SHP77 (cell line): ENCODE results near the gene PPHLN1.
"Not testable (repeated sequence)": the region's sequence is repeated elsewhere in the genome, so short reads cannot be mapped to it uniquely, and the experiment has no call there.

Source experiments
- DNase-seq, 2 experiments: peaks; one replicate each; lab custom pipeline; 2025; lab: John Stamatoyannopoulos, UW

Gene PPHLN1

GRCh38 chr12:42323856-42324255 lies 2.1 kb upstream of the PPHLN1 start:
- DNase-seq = no peak

GRCh38 chr12:42325326-42325652 lies 678 bp upstream of the PPHLN1 start:
- no peak for DNase-seq

- peak; percentile 1 to 5 for DNase-seq
Observed at GRCh38 chr12:42326541-42327226, 717 bp downstream of the PPHLN1 start.

GRCh38 chr12:42327227-42327590 lies 1.2 kb downstream of the PPHLN1 start:
- DNase-seq = no peak

- not testable (repeated sequence) for DNase-seq
Observed at GRCh38 chr12:42330097-42330496, 4.1 kb downstream of the PPHLN1 start.

DNA sequence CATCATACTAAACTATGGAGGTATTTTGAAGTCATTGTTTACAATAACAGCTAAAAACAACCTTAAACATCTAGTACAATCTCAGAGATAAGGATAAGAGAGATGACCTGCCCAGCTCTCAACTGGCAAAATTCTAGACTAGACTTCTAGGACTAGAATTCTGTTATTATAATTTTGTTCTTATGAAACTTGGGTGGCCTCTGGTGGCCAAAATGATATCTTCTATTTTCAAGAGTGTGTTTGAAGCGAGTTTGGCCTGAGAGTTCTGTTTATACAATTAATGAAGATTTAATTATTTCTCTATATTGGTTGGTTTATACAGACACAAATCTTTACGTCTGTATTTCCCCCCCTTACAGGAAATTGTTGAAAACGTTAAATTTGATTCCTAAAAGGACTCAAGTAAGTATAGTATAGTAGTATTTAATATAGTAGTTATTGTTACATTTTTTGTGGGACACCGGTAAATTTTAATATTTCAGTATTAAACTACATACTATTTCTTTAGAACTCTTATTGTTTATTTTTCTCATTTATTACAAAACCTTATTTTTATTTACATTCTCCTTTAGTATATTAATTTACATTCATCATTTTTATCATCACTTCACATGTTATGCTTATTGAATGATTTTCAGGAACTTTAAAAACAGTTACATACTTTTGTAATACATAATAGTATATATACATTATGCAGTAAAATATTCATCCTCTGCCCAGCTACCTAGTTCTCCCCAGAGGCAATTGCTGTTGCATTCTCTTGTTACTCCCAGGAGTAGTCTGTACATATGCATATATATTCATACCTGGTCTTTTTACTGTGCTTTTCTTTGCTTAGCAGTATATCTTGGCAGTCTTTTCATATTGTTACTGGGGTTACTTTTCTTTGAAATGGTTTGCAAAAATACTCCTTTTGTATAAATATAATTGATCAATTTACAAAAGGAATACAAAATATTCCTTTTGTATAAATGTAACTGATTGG lies 6.6 kb downstream of the PPHLN1 start:
- peak; percentile 10 to 26 for DNase-seq

DNA sequence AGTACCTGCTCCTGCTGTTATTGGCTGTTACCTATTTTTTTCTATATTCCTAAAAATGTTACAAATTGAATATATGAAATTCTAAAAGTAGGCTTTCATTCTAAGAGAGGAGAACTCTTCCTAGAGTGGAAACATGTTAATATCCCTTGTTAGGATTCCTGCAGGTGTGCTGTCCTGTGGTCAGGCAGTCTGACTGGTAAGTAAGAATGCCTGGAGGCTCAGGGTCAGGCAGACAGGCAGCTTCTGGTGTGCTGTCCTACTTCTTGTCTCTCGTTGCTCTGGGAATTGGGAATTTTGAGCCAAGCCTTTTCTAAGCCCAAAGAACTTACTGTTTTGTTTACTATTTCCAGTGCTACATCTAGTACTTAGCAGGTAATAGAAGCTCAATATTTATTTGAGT lies 10.3 kb downstream of the PPHLN1 start:
- no peak for DNase-seq

- no peak for DNase-seq
Observed at GRCh38 chr12:42338280-42338679, 12.3 kb downstream of the PPHLN1 start.

DNA sequence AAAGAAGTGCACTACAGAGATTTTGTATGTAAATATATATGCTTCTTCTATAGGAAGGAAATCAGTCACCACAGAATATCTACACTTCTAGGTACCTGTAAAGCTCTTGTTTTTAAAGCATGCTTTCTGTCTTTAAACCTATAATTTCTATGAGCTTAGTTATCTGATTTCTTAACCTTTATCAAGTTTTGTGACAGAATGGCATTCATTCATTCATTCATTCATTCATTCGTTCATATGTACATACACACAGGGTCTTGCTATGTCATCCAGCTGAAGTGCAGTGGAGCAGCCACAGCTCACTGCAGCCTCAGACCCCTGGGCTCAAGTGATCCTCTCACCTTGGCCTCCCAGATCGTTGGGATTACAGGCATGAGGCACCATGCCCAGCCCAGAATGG lies 16.1 kb downstream of the PPHLN1 start:
- DNase-seq = no peak

GRCh38 chr12:42343721-42344120 lies 17.8 kb downstream of the PPHLN1 start:
- DNase-seq = no peak

GRCh38 chr12:42346403-42347002 lies 20.5 kb downstream of the PPHLN1 start:
- no peak for DNase-seq

- not testable (repeated sequence) for DNase-seq
Observed at GRCh38 chr12:42349119-42350020, 23.4 kb downstream of the PPHLN1 start.

DNA sequence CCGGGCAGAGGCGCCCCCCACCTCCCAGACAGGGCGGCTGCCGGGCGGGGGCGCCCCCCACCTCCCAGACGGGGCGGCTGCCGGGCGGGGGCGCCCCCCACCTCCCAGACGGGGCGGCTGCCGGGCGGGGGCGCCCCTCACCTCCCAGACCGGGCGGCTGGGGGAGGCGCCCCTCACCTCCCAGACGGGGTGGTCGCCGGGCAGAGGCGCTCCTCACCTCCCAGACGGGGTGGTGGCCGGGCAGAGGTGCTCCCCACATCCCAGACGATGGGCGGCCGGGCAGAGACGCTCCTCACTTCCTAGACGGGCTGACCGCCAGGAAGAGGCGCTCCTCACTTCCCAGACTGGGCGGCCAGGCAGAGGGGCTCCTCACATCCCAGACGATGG lies 24.0 kb downstream of the PPHLN1 start:
- DNase-seq = not testable (repeated sequence)

GRCh38 chr12:42356344-42356743 lies 30.4 kb downstream of the PPHLN1 start:
- DNase-seq = no peak

DNA sequence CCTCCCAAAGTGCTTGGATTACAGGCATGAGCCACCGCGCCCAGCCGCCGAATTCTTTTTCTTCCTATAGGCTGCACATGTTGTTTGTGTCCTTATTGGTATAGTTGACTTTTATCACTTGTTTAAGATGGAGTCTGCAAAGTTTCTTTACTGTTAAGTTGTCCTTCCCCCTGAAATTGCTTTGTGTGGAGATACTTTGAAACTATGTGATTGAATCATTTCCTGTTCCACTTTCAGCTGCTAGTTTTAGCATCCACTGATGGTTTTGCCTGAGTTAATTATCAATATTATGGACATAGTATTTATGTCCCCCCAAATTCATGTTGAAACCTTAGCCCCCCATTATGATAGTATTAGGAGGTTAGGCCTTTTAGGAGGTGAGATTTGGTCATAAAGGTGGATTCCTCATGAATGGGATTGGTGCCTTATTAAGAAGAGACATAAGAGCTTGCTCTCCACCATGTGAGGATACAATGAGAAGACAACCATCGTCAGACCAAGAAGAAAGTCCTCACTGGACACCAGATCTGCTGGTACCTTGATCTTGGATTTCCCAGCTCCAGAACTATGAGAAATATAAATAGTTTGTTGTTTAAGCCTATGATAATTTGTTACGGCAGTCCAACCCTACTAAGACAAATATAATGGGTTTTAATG lies 34.9 kb downstream of the PPHLN1 start:
- no peak for DNase-seq

- no peak for DNase-seq
Observed at GRCh38 chr12:42361909-42362646, 36.1 kb downstream of the PPHLN1 start.

GRCh38 chr12:42362647-42363260 lies 36.8 kb downstream of the PPHLN1 start:
- no peak for DNase-seq

DNA sequence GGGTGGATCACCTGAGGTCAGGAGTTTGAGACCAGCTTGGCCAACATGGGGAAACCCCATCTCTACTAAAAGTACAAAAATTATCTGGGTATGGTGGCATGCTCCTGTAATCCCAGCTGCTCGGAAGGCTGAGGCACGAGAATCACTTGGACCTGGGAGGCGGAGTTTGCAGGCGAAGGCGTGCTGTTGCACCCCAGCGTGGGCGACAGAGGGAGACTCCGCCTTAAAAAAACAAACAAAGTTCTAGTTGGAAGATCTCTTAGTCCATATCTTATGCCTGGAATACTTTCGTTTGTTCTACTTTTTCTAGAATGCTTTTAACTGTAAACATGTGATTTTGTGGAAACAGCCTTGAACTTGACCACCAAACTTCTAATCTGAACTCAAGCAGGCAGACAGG lies 38.7 kb downstream of the PPHLN1 start:
- DNase-seq = no peak

GRCh38 chr12:42365486-42365885 lies 39.5 kb downstream of the PPHLN1 start:
- DNase-seq = no peak

GRCh38 chr12:42370013-42370412 lies 44.0 kb downstream of the PPHLN1 start:
- no peak for DNase-seq
